Thyroid gland (tissue), 4 donors: ENCODE data around the gene SUPT3H. TPM values are rescaled to one million over a fixed set of nuclear protein-coding genes. Genes with fewer than 3 reads are reported as not detected.

Source experiments
- DNase-seq, 2 donors: peaks; one replicate each; pipeline ENCODE4 v3.0.0-alpha.2; 2019
- H3K27ac ChIP-seq, 3 donors: fragments of 200-600 bp; sonication (generic); 1 replicate in 2 of 3; 2 replicates in 1 of 3; pipeline ENCODE4 v1.5.1; 2016 to 2019; ENCODE audit warnings: mild to moderate bottlenecking in 1 of 3, moderate library complexity in 1 of 3
- H3K27me3 ChIP-seq: fragments of 200-600 bp; sonication (generic); one replicate; pipeline ENCODE4 v1.5.1; 2019
- H3K36me3 ChIP-seq, 2 donors: fragments of 200-600 bp; sonication (generic); one replicate each; pipeline ENCODE4 v1.5.1; 2016 to 2019
- H3K4me1 ChIP-seq, 2 donors: fragments of 200-600 bp; sonication (generic); one replicate each; pipeline ENCODE4 v1.5.1; 2017 to 2019
- H3K4me3 ChIP-seq, 3 donors: fragments of 200-600 bp; sonication (generic); replicated peaks in 1 of 3; 1 replicate in 2 of 3; 2 replicates in 1 of 3; pipeline ENCODE4 v1.5.1; 2016; ENCODE audit warnings: mild to moderate bottlenecking in 1 of 3
- H3K9me3 ChIP-seq: fragments of 200-600 bp; sonication (generic); one replicate; pipeline ENCODE4 v1.5.1; 2017
- CTCF ChIP-seq, 6 experiments: fragments of 200-600 bp in 3 of 6; fragments of 450-650 bp in 3 of 6; sonication (generic) in 3 of 6; IDR thresholded peaks; one replicate each; pipeline ENCODE4 v1.5.1; 2016 to 2019; ENCODE audit warnings: antibody characterized with exemption in 6 of 6, mild to moderate bottlenecking in 2 of 6, inconsistent platforms in 1 of 6, moderate library complexity in 1 of 6
- POLR2A ChIP-seq, 2 donors: fragments of 450-650 bp; IDR thresholded peaks; one replicate each; pipeline ENCODE4 v1.6.1; 2017; ENCODE audit warnings: antibody characterized with exemption in 2 of 2, mild to moderate bottlenecking in 2 of 2, moderate library complexity in 1 of 2
- WGBS, 2 donors: methylation state at CpG; one replicate each; pipeline ENCODE4 v1.1.5; 2017; 5-methylcytosine and 5-hydroxymethylcytosine counted together
- intact Hi-C: fragments of 100-400 bp; cut with DNase I; formaldehyde crosslinking; loops from one replicate; pipeline ENCODE4 v1.15.1; 2023
- total RNA-seq, 4 donors: library from RNA; depleted of rRNA; stranded (reverse); fragments of >200 nt; gene quantifications; one replicate each; pipeline ENCODE4 v1.2.3, GENCODE V29; 2016

Gene SUPT3H
- total RNA-seq, 4 donors from 2014 or later, result 9.8 to 21.6 (median 11.1) TPM

- Histone ChIP-seq H3K4me3 (no peak overlapping the region), H3K36me3 (no peaks in the 10 kb centered on the region), H3K9me3 (no peaks in the 10 kb centered on the region), H3K27me3 (no peaks in the 10 kb centered on the region), H3K27ac (no peak overlapping the region), H3K4me1 (no peaks in the 10 kb centered on the region)
- no peak for DNase-seq
- TF ChIP-seq POLR2A (IDR thresholded peaks at IDR 0.05) (no peak), CTCF (IDR thresholded peaks at IDR 0.05) (no peak)
- 87 to 88% methylated on average over 1 of the region's 1 CpG for WGBS, 2 donors
- intact Hi-C loops, result no loop called here
Observed at GRCh38 chr6:44833248-44833647, 544.5 kb downstream of the SUPT3H start.

GRCh38 chr6:44831002-44831610 is 546.6 kb downstream of the SUPT3H start:
- TF ChIP-seq CTCF (IDR thresholded peaks at IDR 0.05), result no peak
- no peak for TF ChIP-seq POLR2A (IDR thresholded peaks at IDR 0.05)
- WGBS, 2 donors, result 76 to 89% methylated on average over 3 of the region's 3 CpGs
- no peak for DNase-seq

GRCh38 chr6:44829836-44830235 is 547.9 kb downstream of the SUPT3H start:
- no peak for DNase-seq
- TF ChIP-seq POLR2A (IDR thresholded peaks at IDR 0.05) (no peak), CTCF (IDR thresholded peaks at IDR 0.05) (no peak)
- H3K36me3 ChIP-seq, result no peaks in the 10 kb centered on the region
- intact Hi-C loops, result no loop called here
- 74 to 79% methylated on average over 2 of the region's 2 CpGs for WGBS, 2 donors
- no peaks in the 10 kb centered on the region for H3K4me1 ChIP-seq
- no peak overlapping the region for H3K4me3 ChIP-seq
- no peak overlapping the region for H3K27ac ChIP-seq
- no peaks in the 10 kb centered on the region for H3K27me3 ChIP-seq
- H3K9me3 ChIP-seq, result no peaks in the 10 kb centered on the region

More at GRCh38 chr6:44831002-44831610, 546.6 kb downstream of the SUPT3H start:
- Histone ChIP-seq H3K9me3 (no peaks in the 10 kb centered on the region), H3K36me3 (no peaks in the 10 kb centered on the region), H3K4me3 (no peak overlapping the region), H3K4me1 (no peaks in the 10 kb centered on the region), H3K27me3 (no peaks in the 10 kb centered on the region), H3K27ac (no peak overlapping the region)
- intact Hi-C loops, result no loop called here

GRCh38 chr6:44828780-44829179 is 549.0 kb downstream of the SUPT3H start:
- H3K4me3 ChIP-seq, result no peak overlapping the region
- no peak for TF ChIP-seq POLR2A (IDR thresholded peaks at IDR 0.05)
- no peak for TF ChIP-seq CTCF (IDR thresholded peaks at IDR 0.05)
- WGBS, 2 donors, result 84 to 91% methylated on average over 2 of the region's 2 CpGs
- no peaks in the 10 kb centered on the region for H3K27me3 ChIP-seq
- no peak for DNase-seq
- H3K4me1 ChIP-seq, result no peaks in the 10 kb centered on the region
- no peak overlapping the region for H3K27ac ChIP-seq
- no peaks in the 10 kb centered on the region for H3K9me3 ChIP-seq
- no peaks in the 10 kb centered on the region for H3K36me3 ChIP-seq
- intact Hi-C loops, result no loop called here

GRCh38 chr6:44826025-44826676 is 551.6 kb downstream of the SUPT3H start:
- intact Hi-C loops, result no loop called here
- Histone ChIP-seq H3K9me3 (no peaks in the 10 kb centered on the region), H3K27me3 (no peaks in the 10 kb centered on the region), H3K4me1 (no peaks in the 10 kb centered on the region), H3K36me3 (no peaks in the 10 kb centered on the region), H3K4me3 (no peak overlapping the region), H3K27ac (no peak overlapping the region)
- TF ChIP-seq CTCF (IDR thresholded peaks at IDR 0.05), result no peak
- no peak for TF ChIP-seq POLR2A (IDR thresholded peaks at IDR 0.05)
- DNase-seq, result no peak
- WGBS, 2 donors, result 88 to 91% methylated on average over 6 of the region's 6 CpGs
